KMS-11 (cell line): ENCODE data around the gene NKX1-2.

Experiments used
- H2AFZ ChIP-seq: fragments of 200-600 bp; sonication (generic); 2 replicates; pipeline ENCODE4 v1.6.1; 2016; ENCODE audit warnings: antibody characterized with exemption, mixed run types, low read depth
- H3K27ac ChIP-seq: fragments of 200-600 bp; sonication (generic); 2 replicates; pipeline ENCODE4 v1.6.1; 2016; ENCODE audit warnings: mild to moderate bottlenecking, mixed run types
- H3K27me3 ChIP-seq: fragments of 200-600 bp; sonication (generic); 2 replicates; pipeline ENCODE4 v1.6.1; 2017; ENCODE audit warnings: mild to moderate bottlenecking, low read depth, mixed run types, moderate library complexity; ENCODE audit not compliant: insufficient read depth
- H3K36me3 ChIP-seq: fragments of 200-600 bp; sonication (generic); 2 replicates; pipeline ENCODE4 v1.6.1; 2017; ENCODE audit warnings: mild to moderate bottlenecking, mixed run types; ENCODE audit not compliant: insufficient read depth
- H3K4me1 ChIP-seq: fragments of 200-600 bp; sonication (generic); 2 replicates; pipeline ENCODE4 v1.6.1; 2016; ENCODE audit warnings: mild to moderate bottlenecking, low read depth, mixed run types; ENCODE audit not compliant: poor library complexity, severe bottlenecking
- H3K4me2 ChIP-seq: fragments of 200-600 bp; sonication (generic); 2 replicates; pipeline ENCODE4 v1.7.0; 2016; ENCODE audit warnings: mild to moderate bottlenecking, mixed run types
- H3K4me3 ChIP-seq: fragments of 200-600 bp; sonication (generic); IDR thresholded peaks from 2 replicates; pipeline ENCODE4 v1.6.1; 2017; ENCODE audit warnings: low read depth, low read length, mixed read lengths; ENCODE audit not compliant: insufficient read depth
- H3K79me2 ChIP-seq: fragments of 200-600 bp; sonication (generic); 2 replicates; pipeline ENCODE4 v1.6.1; 2016; ENCODE audit warnings: low read depth, mixed run types; ENCODE audit not compliant: insufficient read depth
- H3K9ac ChIP-seq: fragments of 200-600 bp; sonication (generic); 2 replicates; pipeline ENCODE4 v1.6.1; 2016; ENCODE audit warnings: mild to moderate bottlenecking, mixed run types
- H4K20me1 ChIP-seq: fragments of 200-600 bp; sonication (generic); 2 replicates; pipeline ENCODE4 v1.6.1; 2016; ENCODE audit warnings: mild to moderate bottlenecking, mixed run types; ENCODE audit not compliant: insufficient read depth
- TF ChIP-seq, protein P1 (sequence below): fragments of 200-600 bp; sonication (generic); conservative IDR thresholded peaks from 2 replicates; pipeline ENCODE4 v1.6.1; 2017; ENCODE audit warnings: low read depth, mild to moderate bottlenecking, antibody characterized with exemption, low read length, moderate library complexity, mixed read lengths

NKX1-2 gene

DNA sequence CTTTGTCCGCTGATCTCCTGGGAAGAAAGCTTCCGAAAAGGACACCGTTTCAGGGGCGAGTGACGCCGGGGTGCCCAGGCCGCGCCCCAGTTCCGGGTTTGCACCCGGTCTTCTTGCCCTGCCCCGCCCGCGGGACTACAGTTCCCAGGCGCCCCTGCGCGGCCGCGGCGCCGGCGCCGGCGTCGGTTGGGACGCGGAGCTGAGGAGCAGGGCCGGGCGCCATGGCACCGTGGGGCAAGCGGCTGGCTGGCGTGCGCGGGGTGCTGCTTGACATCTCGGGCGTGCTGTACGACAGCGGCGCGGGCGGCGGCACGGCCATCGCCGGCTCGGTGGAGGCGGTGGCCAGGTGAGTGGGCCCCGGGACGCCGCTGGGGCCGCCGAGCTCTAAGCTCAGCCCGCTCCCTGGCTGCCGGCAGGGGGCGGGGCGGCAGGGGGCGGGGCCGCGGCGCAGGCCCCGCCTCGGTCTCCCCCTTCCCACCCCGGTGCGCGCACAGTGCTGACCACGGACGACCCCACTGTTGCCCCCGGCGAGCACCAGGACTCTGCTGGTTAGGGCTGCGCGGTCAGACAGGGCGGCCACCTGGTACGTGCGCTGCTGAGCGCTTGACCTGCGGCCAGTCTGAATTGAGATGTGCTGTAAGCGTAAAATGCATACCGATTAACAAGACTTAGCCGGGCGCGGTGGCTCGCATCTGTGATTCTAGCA is 12.0 kb upstream of the NKX1-2 start, which contains the start of gene LHPP:
LHPP (plus strand) TSS at position 182 of the 706 bp plus-strand sequence; CDS start at position 222, 40 bp downstream.
- H3K79me2 ChIP-seq = no peaks in the 10 kb centered on the region
- peaks cover 4% of the 10 kb centered on the region for H3K4me1 ChIP-seq
- H3K4me2 ChIP-seq = peak within 1 kb of the TSS; percentile 72
- H2AFZ ChIP-seq = peak within 1 kb of the TSS; percentile 98
- no peak within 1 kb of the TSS for H3K4me3 ChIP-seq
- H4K20me1 ChIP-seq = no peaks in the 10 kb centered on the region
- H3K9ac ChIP-seq = peak within 1 kb of the TSS; percentile 52; the same call in 1 of the 2 replicates
- TF ChIP-seq, protein P1, sequence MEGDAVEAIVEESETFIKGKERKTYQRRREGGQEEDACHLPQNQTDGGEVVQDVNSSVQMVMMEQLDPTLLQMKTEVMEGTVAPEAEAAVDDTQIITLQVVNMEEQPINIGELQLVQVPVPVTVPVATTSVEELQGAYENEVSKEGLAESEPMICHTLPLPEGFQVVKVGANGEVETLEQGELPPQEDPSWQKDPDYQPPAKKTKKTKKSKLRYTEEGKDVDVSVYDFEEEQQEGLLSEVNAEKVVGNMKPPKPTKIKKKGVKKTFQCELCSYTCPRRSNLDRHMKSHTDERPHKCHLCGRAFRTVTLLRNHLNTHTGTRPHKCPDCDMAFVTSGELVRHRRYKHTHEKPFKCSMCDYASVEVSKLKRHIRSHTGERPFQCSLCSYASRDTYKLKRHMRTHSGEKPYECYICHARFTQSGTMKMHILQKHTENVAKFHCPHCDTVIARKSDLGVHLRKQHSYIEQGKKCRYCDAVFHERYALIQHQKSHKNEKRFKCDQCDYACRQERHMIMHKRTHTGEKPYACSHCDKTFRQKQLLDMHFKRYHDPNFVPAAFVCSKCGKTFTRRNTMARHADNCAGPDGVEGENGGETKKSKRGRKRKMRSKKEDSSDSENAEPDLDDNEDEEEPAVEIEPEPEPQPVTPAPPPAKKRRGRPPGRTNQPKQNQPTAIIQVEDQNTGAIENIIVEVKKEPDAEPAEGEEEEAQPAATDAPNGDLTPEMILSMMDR = no peak
- H3K36me3 ChIP-seq = no peaks in the 10 kb centered on the region
- H3K27ac ChIP-seq = no peak within 1 kb of the TSS
- no peaks in the 10 kb centered on the region for H3K27me3 ChIP-seq

DNA sequence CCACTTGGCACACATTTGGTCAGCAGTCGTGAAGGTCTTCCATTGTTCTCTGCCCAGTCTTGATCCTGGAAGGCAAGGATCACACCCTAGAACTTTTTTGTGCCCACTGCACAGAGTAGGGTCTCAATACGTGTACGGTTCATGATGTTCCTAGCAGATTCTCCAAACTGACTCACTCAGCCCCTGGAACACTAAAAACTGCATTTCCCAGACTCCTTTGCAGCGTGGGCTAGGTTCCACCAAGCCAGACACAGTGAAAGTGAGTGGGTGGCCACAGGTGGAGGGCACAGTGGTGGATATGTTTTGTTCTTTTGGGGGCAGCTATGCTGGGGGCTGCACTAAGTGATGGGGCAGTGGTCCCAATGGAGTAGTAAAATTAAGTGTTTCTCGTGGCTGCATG is 10.3 kb upstream of the NKX1-2 start:
- Histone ChIP-seq H3K79me2 (no peaks in the 10 kb centered on the region), H3K36me3 (no peaks in the 10 kb centered on the region), H4K20me1 (no peaks in the 10 kb centered on the region), H3K27ac (no peak overlapping the region), H3K27me3 (no peaks in the 10 kb centered on the region), H3K9ac (no peak overlapping the region), H3K4me2 (no peak overlapping the region), H3K4me1 (peaks cover 4% of the 10 kb centered on the region), H2AFZ (no peak overlapping the region), H3K4me3 (no peak overlapping the region)
- TF ChIP-seq, protein P1 = no peak

DNA sequence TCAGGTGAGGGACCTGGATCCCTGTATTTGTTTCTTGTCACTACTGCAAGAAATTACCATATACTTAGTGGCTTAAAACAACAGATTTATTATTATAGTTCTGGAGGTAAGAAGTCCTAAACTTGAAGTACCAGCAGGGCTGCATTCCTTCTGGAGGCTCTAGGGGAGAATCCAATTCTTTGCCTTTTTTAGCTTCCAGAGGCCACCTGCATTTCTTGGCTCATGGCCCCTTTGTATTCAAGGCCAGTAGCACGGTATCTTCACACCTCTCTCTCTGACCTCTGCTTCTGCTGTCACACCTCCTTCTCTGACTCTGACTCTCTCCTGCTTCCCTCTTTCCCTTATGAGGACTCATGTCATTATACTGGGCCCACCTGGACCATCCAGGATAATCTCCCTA is 9.6 kb upstream of the NKX1-2 start:
- Histone ChIP-seq H4K20me1 (no peaks in the 10 kb centered on the region), H3K27ac (no peak overlapping the region), H3K4me2 (no peak overlapping the region), H3K4me1 (peaks cover 4% of the 10 kb centered on the region), H3K36me3 (no peaks in the 10 kb centered on the region), H2AFZ (no peak overlapping the region), H3K4me3 (no peak overlapping the region), H3K79me2 (no peaks in the 10 kb centered on the region), H3K9ac (no peak overlapping the region), H3K27me3 (no peaks in the 10 kb centered on the region)
- TF ChIP-seq, protein P1 = no peak

DNA sequence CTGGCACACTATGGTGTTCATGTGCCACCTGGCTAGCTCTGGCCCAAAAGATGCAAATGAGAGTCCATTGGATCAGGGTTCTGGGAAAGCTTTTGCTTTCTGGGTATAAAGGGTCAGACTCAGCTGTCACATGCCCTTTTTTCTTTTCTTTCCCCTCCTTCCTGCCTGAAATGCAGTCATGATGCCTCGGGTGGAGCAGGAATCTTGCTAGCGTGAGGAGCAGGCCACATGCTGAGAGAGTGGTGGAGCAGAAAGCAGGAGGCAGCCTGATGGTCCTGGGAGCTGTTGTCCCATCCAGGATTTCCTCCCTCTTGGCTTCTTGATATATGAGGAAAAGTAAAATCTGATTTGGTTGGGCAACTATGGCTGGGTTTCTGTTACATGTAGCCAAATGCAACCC is 9.1 kb upstream of the NKX1-2 start:
- no peak overlapping the region for H3K4me3 ChIP-seq
- H4K20me1 ChIP-seq = no peaks in the 10 kb centered on the region
- H3K79me2 ChIP-seq = no peaks in the 10 kb centered on the region
- no peaks in the 10 kb centered on the region for H3K36me3 ChIP-seq
- H2AFZ ChIP-seq = no peak overlapping the region
- no peaks in the 10 kb centered on the region for H3K27me3 ChIP-seq
- H3K9ac ChIP-seq = no peak overlapping the region
- peaks cover 4% of the 10 kb centered on the region for H3K4me1 ChIP-seq
- no peak overlapping the region for H3K27ac ChIP-seq
- H3K4me2 ChIP-seq = no peak overlapping the region
- TF ChIP-seq, protein P1 = no peak
